Measurements from ENCODE around the gene MT2A.
A peak's percentile ranks its signal among the peaks of the same experiment; 100 is the strongest.

Gene MT2A

GRCh38 chr16:56623637-56624036, 15.3 kb downstream of the MT2A start:
- TF ChIP-seq ZNF274 (IDR thresholded peaks at IDR 0.05; ENCODE audit: low read depth, low read length) = no peak
- H3K4me3 ChIP-seq (ENCODE audit: low read length) = no peak overlapping the region

- peak within 1 kb of the TSS; percentile 49; the same call in 1 of the 2 replicates for H3K4me3 ChIP-seq (ENCODE audit: low read length)
These were observed 17.0 kb downstream of the MT2A start, which contains the start of gene MT1E for GRCh38 chr16:56625140-56625942. Gene MT1E, plus strand, starts transcription at chr16:56625781. Its CDS starts 71 bp downstream, at chr16:56625852.

GRCh38 chr16:56625943-56626654, 17.7 kb downstream of the MT2A start:
- peak overlapping the region; percentile 49; the same call in 1 of the 2 replicates for H3K4me3 ChIP-seq (ENCODE audit: low read length)
- no peak for TF ChIP-seq ZNF274 (IDR thresholded peaks at IDR 0.05; ENCODE audit: low read depth, low read length)

More at GRCh38 chr16:56625140-56625942, 17.0 kb downstream of the MT2A start, which contains the start of gene MT1E:
- TF ChIP-seq ZNF274 (IDR thresholded peaks at IDR 0.05; ENCODE audit: low read depth, low read length) = no peak

GRCh38 chr16:56626685-56627084, 18.3 kb downstream of the MT2A start:
- TF ChIP-seq ZNF274 (IDR thresholded peaks at IDR 0.05; ENCODE audit: low read depth, low read length) = no peak
- H3K4me3 ChIP-seq (ENCODE audit: low read length) = no peak overlapping the region

- TF ChIP-seq ZNF274 (IDR thresholded peaks at IDR 0.05; ENCODE audit: low read depth, low read length) = no peak
- H3K4me3 ChIP-seq (ENCODE audit: low read length) = no peak overlapping the region
These were observed 20.3 kb downstream of the MT2A start for GRCh38 chr16:56628486-56629350.

GRCh38 chr16:56629531-56629930, 21.1 kb downstream of the MT2A start:
- H3K4me3 ChIP-seq (ENCODE audit: low read length) = no peak overlapping the region
- TF ChIP-seq ZNF274 (IDR thresholded peaks at IDR 0.05; ENCODE audit: low read depth, low read length) = no peak

- TF ChIP-seq ZNF274 (IDR thresholded peaks at IDR 0.05; ENCODE audit: low read depth, low read length) = no peak
These were observed 21.8 kb downstream of the MT2A start for GRCh38 chr16:56630134-56630533.

GRCh38 chr16:56631197-56631596, 22.8 kb downstream of the MT2A start:
- no peak overlapping the region for H3K4me3 ChIP-seq (ENCODE audit: low read length)
- no peak for TF ChIP-seq ZNF274 (IDR thresholded peaks at IDR 0.05; ENCODE audit: low read depth, low read length)

More at GRCh38 chr16:56630134-56630533, 21.8 kb downstream of the MT2A start:
- H3K4me3 ChIP-seq (ENCODE audit: low read length) = no peak overlapping the region

GRCh38 chr16:56631832-56632155, 23.4 kb downstream of the MT2A start:
- TF ChIP-seq ZNF274 (IDR thresholded peaks at IDR 0.05; ENCODE audit: low read depth, low read length) = no peak
- H3K4me3 ChIP-seq (ENCODE audit: low read length) = no peak overlapping the region

- TF ChIP-seq ZNF274 (IDR thresholded peaks at IDR 0.05; ENCODE audit: low read depth, low read length) = no peak
- H3K4me3 ChIP-seq (ENCODE audit: low read length) = no peak within 1 kb of the TSS
These were observed 23.9 kb downstream of the MT2A start, which contains the start of gene MT1M for GRCh38 chr16:56632156-56632847. Gene MT1M, plus strand, starts transcription at chr16:56632659. Its CDS starts 73 bp downstream, at chr16:56632732.

GRCh38 chr16:56632848-56633365, 24.5 kb downstream of the MT2A start:
- no peak overlapping the region for H3K4me3 ChIP-seq (ENCODE audit: low read length)
- TF ChIP-seq ZNF274 (IDR thresholded peaks at IDR 0.05; ENCODE audit: low read depth, low read length) = no peak

- H3K4me3 ChIP-seq (ENCODE audit: low read length) = no peak overlapping the region
- no peak for TF ChIP-seq ZNF274 (IDR thresholded peaks at IDR 0.05; ENCODE audit: low read depth, low read length)
These were observed 25.2 kb downstream of the MT2A start for GRCh38 chr16:56633535-56633934.

GRCh38 chr16:56634715-56635440, 26.5 kb downstream of the MT2A start:
- TF ChIP-seq ZNF274 (IDR thresholded peaks at IDR 0.05; ENCODE audit: low read depth, low read length) = no peak
- H3K4me3 ChIP-seq (ENCODE audit: low read length) = no peak overlapping the region
